Thoracic aorta (tissue), 2 donors: ENCODE results near the gene GINS3. TPM values are rescaled to one million over a fixed set of nuclear protein-coding genes. Genes with fewer than 3 reads are reported as not detected.
"Not testable (repeated sequence)": the region's sequence is repeated elsewhere in the genome, so short reads cannot be mapped to it uniquely, and the experiment has no call there.

Experiments
- ATAC-seq: fragments of 150-250 bp; one replicate; pipeline ENCODE4 v1.8.0; 2017; ENCODE audit warnings: low read depth; ENCODE audit not compliant: insufficient number of reproducible peaks, low FRiP score
- DNase-seq: peaks from one replicate; pipeline ENCODE4 v3.0.0-alpha.2; 2020; ENCODE audit warnings: low spot score
- H3K27ac ChIP-seq, 2 donors: fragments of 200-600 bp; sonication (generic); 1 replicate in 1 of 2; 2 replicates in 1 of 2; pipeline ENCODE4 v1.5.1; 2016; ENCODE audit warnings: mild to moderate bottlenecking in 2 of 2, moderate library complexity in 2 of 2
- H3K27me3 ChIP-seq: fragments of 200-600 bp; sonication (generic); replicated peaks from 2 replicates; pipeline ENCODE4 v1.6.0; 2016; ENCODE audit warnings: mild to moderate bottlenecking; ENCODE audit not compliant: insufficient read depth
- H3K36me3 ChIP-seq: fragments of 200-600 bp; sonication (generic); one replicate; pipeline ENCODE4 v1.5.1; 2016
- H3K4me1 ChIP-seq, 2 donors: fragments of 200-600 bp; sonication (generic); 1 replicate in 1 of 2; 2 replicates in 1 of 2; pipeline versions ENCODE4 v1.5.1 to v1.6.0; 2016; ENCODE audit warnings: low read depth in 2 of 2, mild to moderate bottlenecking in 1 of 2; ENCODE audit not compliant: control insufficient read depth in 1 of 2
- H3K4me3 ChIP-seq: fragments of 200-600 bp; sonication (generic); 2 replicates; pipeline ENCODE4 v1.5.1; 2016; ENCODE audit warnings: mild to moderate bottlenecking
- H3K9me3 ChIP-seq: fragments of 200-600 bp; sonication (generic); 2 replicates; pipeline ENCODE4 v1.5.1; 2016
- total RNA-seq, 2 donors: library from RNA; depleted of rRNA; stranded (reverse); fragments of >200 nt; gene quantifications; one replicate each; pipeline versions ENCODE4 v1.1.0 to v1.2.3, GENCODE V29; 2016
- TF ChIP-seq, protein P1 (sequence below): fragments of 200-600 bp; sonication (generic); IDR thresholded peaks from one replicate; pipeline ENCODE4 v1.5.1; 2019; ENCODE audit warnings: antibody characterized with exemption

GINS3 gene
- total RNA-seq, 2 donors from 2014 or later, result 1.1 to 1.3 TPM

DNA sequence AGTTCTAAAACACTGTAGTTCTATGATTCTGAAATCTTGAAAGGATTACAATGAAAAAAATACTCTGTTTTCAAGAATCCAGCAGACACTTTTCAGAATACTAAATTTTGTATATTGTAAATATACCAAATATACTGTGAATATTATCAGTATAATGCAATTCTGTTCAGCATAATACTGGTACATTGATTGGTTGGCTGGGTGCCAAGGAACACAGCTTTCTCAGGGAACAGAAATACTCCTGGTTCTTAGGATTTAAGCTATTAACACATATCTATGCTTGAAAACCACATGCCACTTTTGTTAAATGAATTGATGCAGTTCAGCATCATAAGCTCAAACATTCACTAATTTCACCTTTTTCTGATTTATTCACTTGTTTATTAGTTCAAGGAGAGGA lies 2.5 kb upstream of the GINS3 start:
- Histone ChIP-seq H3K9me3 (no peaks in the 10 kb centered on the region), H3K27me3 (no peaks in the 10 kb centered on the region), H3K36me3 (no peaks in the 10 kb centered on the region), H3K27ac (no peak overlapping the region), H3K4me1 (peaks cover 3 to 12% of the 10 kb centered on the region in 2 donors), H3K4me3 (no peak overlapping the region)
- TF ChIP-seq, protein P1, sequence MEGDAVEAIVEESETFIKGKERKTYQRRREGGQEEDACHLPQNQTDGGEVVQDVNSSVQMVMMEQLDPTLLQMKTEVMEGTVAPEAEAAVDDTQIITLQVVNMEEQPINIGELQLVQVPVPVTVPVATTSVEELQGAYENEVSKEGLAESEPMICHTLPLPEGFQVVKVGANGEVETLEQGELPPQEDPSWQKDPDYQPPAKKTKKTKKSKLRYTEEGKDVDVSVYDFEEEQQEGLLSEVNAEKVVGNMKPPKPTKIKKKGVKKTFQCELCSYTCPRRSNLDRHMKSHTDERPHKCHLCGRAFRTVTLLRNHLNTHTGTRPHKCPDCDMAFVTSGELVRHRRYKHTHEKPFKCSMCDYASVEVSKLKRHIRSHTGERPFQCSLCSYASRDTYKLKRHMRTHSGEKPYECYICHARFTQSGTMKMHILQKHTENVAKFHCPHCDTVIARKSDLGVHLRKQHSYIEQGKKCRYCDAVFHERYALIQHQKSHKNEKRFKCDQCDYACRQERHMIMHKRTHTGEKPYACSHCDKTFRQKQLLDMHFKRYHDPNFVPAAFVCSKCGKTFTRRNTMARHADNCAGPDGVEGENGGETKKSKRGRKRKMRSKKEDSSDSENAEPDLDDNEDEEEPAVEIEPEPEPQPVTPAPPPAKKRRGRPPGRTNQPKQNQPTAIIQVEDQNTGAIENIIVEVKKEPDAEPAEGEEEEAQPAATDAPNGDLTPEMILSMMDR, result no peak
- DNase-seq, result no peak
- ATAC-seq, result no peak

DNA sequence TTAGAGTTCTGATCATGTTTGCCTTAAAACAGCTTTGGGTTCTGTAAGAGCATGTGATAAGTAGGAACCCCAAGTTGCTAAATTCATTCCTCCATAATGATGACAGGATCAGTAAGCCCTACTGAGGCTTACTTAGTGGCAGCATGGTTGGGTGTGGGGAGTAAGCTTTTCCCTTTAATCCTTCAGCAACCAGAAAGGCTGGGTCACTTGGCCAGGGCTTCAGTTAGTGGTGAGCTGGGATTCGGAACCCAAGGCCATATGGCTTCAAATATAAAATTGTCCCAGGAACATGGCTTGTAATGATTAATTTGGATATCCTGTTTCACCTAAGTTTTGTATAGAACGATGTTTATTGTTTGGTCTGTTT lies 850 bp downstream of the GINS3 start:
- ATAC-seq (no peak), DNase-seq (no peak)
- Histone ChIP-seq H3K4me3 (peak overlapping the region; percentile 94), H3K27me3 (no peaks in the 10 kb centered on the region), H3K36me3 (no peaks in the 10 kb centered on the region), H3K27ac (peak overlapping the region in 1 of 2 donors; percentile 56), H3K4me1 (peaks cover 3 to 12% of the 10 kb centered on the region in 2 donors), H3K9me3 (no peaks in the 10 kb centered on the region)
- TF ChIP-seq, protein P1, result no peak

DNA sequence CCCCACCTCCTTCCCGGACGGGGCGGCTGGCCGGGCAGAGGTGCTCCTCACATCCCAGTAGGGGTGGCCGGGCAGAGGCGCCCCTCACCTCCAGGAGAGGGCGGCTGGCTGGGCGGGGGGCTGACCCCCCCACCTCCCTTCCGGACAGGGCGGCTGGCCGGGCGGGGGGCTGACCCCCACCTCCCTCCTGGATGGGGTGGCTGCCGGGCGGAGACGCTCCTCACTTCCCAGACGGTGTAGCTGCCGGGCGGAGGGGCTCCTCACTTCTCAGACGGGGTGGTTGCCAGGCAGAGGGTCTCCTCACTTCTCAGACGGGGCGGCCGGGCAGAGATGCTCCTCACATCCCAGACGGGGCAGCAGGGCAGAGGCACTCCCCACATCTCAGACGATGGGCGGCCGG lies 4.6 kb downstream of the GINS3 start:
- not testable (repeated sequence) for H3K4me3 ChIP-seq, ATAC-seq, H3K27me3 ChIP-seq, H3K27ac ChIP-seq, DNase-seq, H3K9me3 ChIP-seq, H3K36me3 ChIP-seq
- peaks cover 3 to 10% of the 10 kb centered on the region in 2 donors for H3K4me1 ChIP-seq

DNA sequence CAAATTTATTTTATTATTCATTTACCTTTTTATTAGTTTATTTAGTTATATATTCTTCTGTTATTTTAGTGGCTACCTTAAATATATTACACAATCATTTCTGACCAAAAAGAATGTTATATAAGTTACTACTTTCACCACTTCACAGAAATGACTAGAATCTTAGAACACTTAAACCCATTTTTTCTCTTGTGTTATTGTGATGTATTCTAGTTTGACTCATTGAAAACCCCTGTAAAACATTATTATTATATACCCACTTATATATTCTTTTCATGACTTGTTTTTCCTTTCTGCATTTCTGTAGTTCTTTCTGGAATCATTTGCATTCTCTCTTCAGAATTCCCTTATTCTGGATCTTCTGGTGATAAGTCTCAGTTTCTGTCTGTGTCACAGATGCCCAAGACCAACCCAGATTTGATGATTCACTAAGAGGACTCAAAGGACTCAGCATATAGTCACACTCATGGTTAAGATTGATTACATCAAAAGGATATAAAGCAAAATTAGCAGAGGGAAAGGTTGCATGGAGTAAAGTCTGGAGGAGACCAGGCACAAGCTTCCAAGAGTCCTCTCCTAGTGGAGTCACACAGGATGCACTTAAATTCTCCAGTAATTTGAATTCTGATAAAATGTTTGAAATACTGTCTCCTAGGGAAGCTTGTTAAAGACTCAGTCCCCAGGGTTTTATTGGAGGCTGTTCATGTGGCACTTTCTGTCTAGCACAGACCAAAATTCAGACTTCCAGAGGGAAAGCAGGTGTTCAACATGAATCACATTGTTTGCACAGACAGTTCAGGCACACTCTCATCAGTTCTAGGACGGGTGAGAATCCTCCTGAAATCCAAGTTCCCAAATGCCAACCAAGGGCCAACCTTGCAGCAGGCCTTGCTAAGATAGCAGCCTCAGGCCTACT lies 7.7 kb downstream of the GINS3 start:
- Histone ChIP-seq H3K9me3 (no peaks in the 10 kb centered on the region), H3K27me3 (no peaks in the 10 kb centered on the region), H3K4me3 (no peak overlapping the region), H3K36me3 (no peaks in the 10 kb centered on the region), H3K27ac (no peak overlapping the region), H3K4me1 (no peaks in the 10 kb centered on the region)
- ATAC-seq, result no peak
- DNase-seq, result no peak
- TF ChIP-seq, protein P1, result no peak

DNA sequence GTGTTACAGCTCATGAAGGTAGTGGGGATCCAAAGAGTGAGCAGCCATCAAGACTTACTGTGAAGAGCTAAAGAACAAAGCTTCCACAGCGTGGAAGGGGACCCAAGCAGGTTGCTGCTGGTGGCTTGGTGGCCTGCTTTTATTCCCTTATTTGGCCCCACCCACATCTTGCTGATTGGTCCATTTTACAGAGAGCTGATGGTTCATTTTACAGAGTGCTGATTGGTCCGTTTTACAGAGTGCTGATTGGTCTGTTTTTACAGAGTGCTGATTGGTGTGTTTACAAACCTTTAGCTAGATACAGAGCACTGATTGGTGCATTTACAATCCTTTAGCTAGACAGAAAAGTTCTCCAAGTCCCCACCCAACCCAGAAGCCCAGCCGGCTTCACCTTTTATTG lies 9.0 kb downstream of the GINS3 start:
- H3K4me1 ChIP-seq, ATAC-seq, DNase-seq, H3K36me3 ChIP-seq, H3K9me3 ChIP-seq, H3K27me3 ChIP-seq, H3K4me3 ChIP-seq, H3K27ac ChIP-seq: not testable (repeated sequence)

DNA sequence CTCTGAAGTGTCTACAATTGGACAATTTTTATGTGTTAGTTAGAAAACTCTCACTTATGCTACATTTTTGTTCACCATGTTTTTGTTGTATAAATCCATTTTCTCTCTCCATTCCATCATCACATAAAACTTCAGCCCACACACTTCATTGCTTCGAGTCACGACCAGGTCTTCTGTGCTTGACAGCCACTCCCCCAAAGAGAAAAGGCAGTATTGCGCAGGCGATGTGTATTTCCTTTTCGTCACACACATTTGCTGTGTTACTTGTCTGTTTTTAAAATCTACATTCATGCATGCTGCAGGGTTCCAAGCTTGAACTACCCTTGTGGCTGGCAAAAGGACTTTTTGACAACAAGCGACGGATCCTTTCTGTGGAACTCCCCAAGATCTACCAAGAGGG lies 10.5 kb downstream of the GINS3 start:
- Histone ChIP-seq H3K27me3 (no peaks in the 10 kb centered on the region), H3K4me3 (no peak overlapping the region), H3K36me3 (no peaks in the 10 kb centered on the region), H3K4me1 (no peaks in the 10 kb centered on the region), H3K27ac (no peak overlapping the region), H3K9me3 (no peaks in the 10 kb centered on the region)
- no peak for ATAC-seq
- TF ChIP-seq, protein P1, result no peak
- DNase-seq, result no peak
